Skeletal muscle cell (primary cell): ENCODE results near the gene GTF2I.
"Not testable (repeated sequence)": the region's sequence is repeated elsewhere in the genome, so short reads cannot be mapped to it uniquely, and the experiment has no call there.

ENCODE experiments used
- DNase-seq: peaks from one replicate; pipeline ENCODE4 v3.0.0-alpha.2; 2010; ENCODE audit warnings: low read depth
- H3K4me3 ChIP-seq: 2 replicates; pipeline ENCODE4 v1.5.1; 2011; ENCODE audit warnings: low read depth, mild to moderate bottlenecking, control low read depth, low read length, moderate library complexity

GTF2I gene

GRCh38 chr7:74766509-74766908, 109.0 kb downstream of the GTF2I start:
- not testable (repeated sequence) for H3K4me3 ChIP-seq, DNase-seq

GRCh38 chr7:74766991-74767390, 109.5 kb downstream of the GTF2I start:
- not testable (repeated sequence) for H3K4me3 ChIP-seq, DNase-seq

- not testable (repeated sequence) for H3K4me3 ChIP-seq, DNase-seq
These were observed 112.5 kb downstream of the GTF2I start for GRCh38 chr7:74770062-74770461.

GRCh38 chr7:74772093-74772492, 114.6 kb downstream of the GTF2I start:
- H3K4me3 ChIP-seq, DNase-seq: not testable (repeated sequence)

GRCh38 chr7:74773760-74774750, 116.5 kb downstream of the GTF2I start, which contains the start of gene NCF1:
NCF1 (plus strand) TSS chr7:74774011; CDS start chr7:74774032, 21 bp downstream.
- H3K4me3 ChIP-seq, DNase-seq: not testable (repeated sequence)

- DNase-seq = not testable (repeated sequence)
These were observed 117.6 kb downstream of the GTF2I start for GRCh38 chr7:74775111-74775510.

GRCh38 chr7:74779053-74779452, 121.5 kb downstream of the GTF2I start:
- H3K4me3 ChIP-seq, DNase-seq: not testable (repeated sequence)

More at GRCh38 chr7:74775111-74775510, 117.6 kb downstream of the GTF2I start:
- not testable (repeated sequence) for H3K4me3 ChIP-seq

- not testable (repeated sequence) for DNase-seq, H3K4me3 ChIP-seq
These were observed 124.2 kb downstream of the GTF2I start for GRCh38 chr7:74781746-74782145.

GRCh38 chr7:74783595-74783994, 126.1 kb downstream of the GTF2I start:
- DNase-seq, H3K4me3 ChIP-seq: not testable (repeated sequence)

GRCh38 chr7:74788369-74789150, 131.0 kb downstream of the GTF2I start:
- H3K4me3 ChIP-seq = peak overlapping the region; percentile 32
- not testable (repeated sequence) for DNase-seq

GRCh38 chr7:74789200-74789736, 131.8 kb downstream of the GTF2I start:
- not testable (repeated sequence) for H3K4me3 ChIP-seq, DNase-seq

GRCh38 chr7:74797848-74798622, 140.5 kb downstream of the GTF2I start:
- not testable (repeated sequence) for H3K4me3 ChIP-seq, DNase-seq

- not testable (repeated sequence) for DNase-seq
These were observed 141.1 kb downstream of the GTF2I start for GRCh38 chr7:74798644-74799043.

More at GRCh38 chr7:74798644-74799043, 141.1 kb downstream of the GTF2I start:
- not testable (repeated sequence) for H3K4me3 ChIP-seq
